HG03378 (cell line): ENCODE results near the gene CDKAL1.
A peak's percentile ranks its signal among the peaks of the same experiment; 100 is the strongest.

Experiments
- ATAC-seq: cut with Tn5 transposase; IDR thresholded peaks from one replicate; pipeline ENCODE4 v1.9.1; 2021; ENCODE audit warnings: mild to moderate bottlenecking, moderate library complexity; ENCODE audit not compliant: unreplicated experiment

The CDKAL1 gene

DNA sequence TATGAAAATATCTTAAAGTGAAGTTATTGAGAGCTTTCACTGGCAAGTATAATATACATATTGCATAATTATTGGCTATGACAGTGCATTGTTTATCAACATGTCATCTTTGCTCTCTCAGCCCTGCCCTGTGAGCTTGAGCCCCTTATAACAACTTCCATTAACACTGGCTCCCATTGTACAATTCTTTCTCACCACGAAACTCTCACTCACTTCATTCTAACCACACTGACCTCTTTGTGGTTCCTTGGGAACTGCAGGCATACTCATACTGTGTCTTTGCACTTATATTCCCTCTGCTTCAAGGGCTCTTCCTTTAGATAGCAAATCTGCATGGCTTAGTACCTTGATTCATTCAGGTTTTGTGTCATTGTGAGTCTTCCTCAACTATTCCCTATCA, 411.8 kb downstream of the CDKAL1 start:
- ATAC-seq = peak; percentile 96

DNA sequence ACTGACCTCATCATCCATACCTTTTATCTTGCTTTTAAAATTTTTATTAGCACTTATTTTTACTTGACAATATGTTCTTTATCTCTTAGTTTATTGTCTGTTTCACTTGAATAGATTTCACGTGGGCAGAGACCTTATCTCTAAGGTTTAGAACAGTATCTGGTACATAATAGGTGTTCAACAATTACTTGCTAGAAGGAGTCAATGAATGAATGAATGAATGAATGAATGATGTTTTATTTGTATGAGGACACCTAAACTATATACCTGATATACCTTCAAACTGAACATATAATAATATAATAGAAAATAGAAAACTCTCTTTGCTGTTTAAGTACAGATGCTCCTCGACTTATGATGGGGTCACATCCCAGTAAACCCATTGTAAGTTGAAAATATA, 412.6 kb downstream of the CDKAL1 start:
- ATAC-seq = no peak

DNA sequence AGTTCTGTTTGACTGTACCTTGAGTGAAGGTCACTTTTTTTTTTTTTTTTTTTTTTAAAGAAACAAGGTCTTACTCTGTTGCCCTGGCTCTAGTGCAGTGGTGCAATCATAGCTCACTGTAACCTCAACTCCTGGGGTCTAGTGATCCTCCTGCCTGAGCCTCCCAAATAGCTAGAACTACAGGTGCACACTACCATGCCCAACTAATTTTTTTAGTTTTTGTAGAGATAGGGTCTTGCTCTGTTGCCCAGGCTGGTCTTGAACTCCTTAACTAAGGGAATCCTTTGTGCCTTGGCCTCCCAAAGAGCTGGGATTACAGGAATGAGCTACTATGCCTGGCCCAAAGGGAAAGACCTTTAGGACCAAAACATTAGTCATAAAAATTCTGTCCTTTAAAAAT, 413.7 kb downstream of the CDKAL1 start:
- no peak for ATAC-seq

DNA sequence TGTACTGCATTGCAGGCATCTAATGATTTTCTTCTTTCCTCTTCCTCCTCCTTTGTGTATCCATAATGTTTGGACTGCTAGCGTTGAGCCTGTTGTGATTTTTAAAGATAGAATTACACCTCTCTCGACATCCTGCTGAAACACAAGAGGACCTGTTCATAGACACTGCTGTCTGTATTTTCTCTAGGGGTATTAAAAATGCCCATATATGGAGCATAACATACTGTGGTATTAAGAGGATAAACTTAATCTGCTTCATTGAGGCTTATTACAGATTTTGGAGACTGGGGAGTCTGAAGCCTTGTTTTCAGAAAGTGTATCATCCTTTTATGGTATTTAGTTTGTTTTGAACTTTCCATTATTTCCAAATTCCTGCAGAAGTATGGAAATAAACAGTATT, 414.3 kb downstream of the CDKAL1 start:
- ATAC-seq = no peak

DNA sequence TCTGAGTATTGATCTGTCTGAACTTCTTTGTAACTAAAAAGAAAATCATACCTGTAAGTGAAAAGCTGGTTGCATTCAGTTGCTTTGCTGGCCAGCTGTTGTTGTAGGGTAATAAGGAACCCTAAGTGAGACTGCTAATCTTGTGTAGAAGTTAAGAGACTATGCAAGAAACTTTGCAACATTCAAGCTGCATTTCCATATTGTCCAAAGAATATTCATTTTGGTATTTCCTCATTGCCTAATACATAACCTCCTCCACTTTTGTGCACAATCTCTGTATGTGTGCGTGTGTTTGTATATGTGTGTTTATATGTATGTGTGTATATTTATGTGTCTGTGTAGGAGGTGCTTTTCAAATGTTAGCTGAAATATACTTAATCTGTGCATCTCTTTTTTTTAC, 414.9 kb downstream of the CDKAL1 start:
- ATAC-seq = no peak

DNA sequence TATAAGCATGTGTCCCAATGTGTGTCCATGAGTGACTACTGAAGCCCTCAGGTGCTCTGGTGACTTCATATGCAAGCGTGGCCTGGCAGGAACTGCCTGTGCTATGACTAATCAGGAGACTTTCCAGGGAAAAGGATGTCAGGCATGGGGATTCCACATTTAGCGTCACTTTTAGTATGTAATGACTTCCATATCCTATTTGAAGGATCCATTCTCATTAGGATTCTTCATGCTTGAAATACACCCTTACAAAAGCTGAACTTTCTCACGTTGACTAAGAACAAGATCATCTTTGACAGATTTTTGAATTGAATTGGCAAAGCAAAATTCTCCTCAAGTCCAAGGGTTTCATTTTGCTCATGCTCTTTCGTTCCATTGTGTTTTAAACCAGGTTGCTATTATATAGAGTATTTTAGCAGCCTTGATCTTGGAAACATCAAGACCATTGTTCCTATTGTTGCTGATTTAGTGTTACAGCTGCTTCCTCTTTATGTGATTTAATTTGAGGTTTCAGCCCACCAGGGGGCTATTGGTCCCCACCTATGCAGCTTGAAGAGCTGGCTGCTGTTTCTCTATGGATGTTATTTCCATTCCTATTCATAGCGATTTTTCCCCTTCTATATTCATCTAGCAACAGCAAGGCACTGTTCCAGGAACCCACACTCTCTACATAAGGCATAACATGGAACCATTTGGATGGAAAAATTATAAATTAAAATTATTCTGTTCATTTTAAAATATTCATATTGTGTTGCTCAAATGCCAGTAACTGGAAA, 418.6 kb downstream of the CDKAL1 start:
- ATAC-seq = no peak

DNA sequence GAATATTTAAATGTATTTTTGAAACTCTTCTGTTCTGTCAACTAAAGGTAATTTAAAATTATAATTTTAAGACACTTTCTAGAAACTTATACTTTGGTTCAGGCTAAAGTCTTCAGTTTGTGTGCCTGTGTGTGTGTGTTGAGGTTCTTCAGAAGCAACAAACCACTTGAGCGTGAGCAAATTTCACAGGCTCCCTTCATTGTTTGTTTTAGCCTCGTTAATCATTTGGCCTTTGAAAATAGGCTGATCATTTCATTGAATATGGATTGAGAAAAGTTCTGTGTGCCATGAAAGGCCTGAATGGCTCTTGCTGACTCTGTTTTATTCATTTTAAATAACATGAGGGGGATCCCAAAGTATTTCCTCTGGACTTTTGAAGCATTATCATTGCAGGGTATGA, 420.1 kb downstream of the CDKAL1 start:
- no peak for ATAC-seq

DNA sequence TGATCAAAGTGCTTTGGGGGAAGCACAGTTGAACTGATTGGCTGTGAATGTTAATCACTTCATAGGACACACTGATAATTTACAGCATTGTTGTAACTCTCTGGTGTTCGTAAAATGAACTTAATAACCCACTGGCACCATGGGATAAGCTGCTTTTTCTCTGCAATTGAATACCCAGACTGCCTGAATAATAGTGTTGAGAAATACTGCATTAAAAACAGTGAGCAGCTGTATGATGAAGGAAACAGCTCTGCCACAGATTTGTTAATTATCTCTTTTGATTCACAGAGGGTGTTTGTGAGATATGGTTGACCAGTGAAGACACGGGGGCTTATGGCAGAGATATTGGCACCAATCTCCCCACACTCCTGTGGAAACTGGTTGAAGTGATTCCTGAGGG, 420.9 kb downstream of the CDKAL1 start:
- no peak for ATAC-seq

DNA sequence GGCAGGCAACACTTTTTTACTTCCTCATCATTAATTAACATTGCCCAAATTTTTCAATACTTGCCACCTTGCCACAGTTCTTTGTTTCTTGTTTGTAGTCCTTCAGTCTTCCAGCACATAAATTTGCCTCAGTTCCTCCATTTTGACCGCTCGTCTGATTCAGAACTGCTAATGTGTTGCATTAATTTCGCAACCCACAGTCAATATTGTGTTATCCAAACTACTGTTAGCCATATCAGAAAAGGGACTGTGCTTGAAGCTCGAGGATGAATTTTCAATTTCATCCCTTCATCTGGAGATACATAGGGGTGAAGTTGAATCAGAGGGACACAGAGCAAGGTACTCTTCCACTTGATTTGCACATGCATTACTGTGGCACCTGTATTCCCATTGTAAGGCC, 421.5 kb downstream of the CDKAL1 start:
- no peak for ATAC-seq

DNA sequence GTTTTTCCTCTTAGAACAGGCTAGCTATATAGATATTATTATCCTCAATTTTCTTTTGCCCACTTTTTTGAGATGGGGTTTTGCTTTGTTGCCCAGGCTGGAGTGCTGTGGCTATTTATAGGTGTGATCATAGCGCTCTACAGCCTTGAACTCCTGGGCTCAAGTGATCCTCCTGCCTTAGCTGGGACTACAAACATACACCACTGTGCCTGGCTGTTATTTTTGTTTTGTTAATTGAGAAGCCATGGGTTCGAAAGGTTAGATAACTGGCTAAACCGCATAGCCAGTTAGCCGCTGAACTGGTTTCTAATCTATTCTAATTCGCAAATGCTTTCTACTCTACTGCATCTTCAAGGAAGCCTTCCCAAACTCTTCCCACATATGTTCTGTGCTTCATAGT, 425.8 kb downstream of the CDKAL1 start:
- ATAC-seq = no peak

DNA sequence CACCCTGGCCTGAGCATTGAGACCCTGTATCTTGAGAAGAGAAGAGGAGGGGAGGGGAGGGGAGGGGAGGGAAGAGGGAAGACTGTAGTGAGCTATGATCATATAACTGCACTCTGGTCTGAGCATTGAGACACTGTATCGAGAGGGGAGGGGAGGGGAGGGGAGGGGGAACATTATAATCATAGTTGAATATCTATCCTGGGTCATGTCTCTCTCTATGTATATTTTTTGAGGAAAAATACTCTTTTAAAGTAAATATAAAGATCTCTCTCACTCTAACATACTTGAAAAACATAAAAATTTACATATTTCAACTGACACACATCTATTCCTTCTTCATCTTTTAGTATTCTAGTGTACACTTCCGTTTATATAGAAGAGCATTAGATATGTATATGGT, 431.0 kb downstream of the CDKAL1 start:
- ATAC-seq = no peak

DNA sequence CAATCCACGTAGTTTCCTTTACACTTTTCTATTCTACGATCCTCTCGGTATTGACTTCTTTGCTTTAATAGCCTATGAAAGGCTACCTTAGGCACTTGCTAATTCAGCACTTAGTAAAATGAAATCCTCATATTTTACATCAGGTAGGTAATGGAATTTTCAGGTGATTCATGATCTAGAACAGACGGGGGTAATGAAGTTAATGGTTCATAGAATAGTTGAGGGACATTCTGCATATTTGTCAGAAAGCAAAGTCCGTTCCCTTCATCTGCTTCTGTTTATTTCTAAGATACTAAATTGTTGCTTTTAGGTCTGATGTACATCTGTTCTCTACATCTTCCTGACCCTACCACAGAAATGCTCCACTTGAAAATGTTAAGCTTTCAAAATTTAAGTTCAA, 431.7 kb downstream of the CDKAL1 start:
- ATAC-seq = no peak

DNA sequence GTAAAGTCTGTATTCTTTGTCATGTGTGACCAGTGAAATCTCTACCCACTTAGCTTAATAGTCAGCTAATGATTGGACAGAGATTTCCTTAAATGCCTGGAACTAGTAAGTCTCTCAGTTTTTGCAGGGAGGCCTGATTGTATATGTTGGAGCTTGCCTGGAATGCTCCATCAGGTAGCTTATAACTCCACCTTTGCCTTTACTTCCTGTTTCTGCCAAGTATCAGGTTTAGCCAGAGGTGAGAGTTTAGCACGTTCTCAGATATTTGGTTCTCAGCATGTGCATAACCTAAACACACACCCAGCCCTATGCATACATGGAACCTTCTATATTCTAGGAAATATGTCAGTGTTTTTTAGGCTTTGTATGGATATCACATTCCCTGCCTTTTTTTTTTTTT, 435.3 kb downstream of the CDKAL1 start:
- no peak for ATAC-seq

DNA sequence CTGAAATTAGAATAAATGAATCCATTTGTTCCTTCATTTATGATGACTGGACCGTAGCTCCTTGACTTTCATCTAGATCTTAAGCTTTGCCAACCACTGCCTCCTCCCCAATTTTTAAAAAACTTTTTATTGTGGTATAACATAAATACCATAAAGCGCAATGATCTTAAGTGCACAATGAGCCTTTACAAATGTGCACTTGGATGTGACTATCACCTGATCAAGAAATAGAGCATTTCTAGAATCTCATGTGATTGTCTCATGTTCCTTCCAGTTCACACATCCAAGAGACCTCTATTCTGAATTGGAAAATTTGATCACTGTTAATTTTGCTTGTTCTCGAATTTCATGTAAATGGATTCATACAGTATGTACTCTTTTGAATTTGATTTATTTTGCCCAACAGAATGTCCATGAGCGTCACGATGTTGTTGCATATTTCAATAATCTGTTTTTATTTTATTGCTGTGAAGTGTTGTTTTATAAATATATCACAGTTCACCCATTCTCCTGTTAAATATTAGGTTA, 442.2 kb downstream of the CDKAL1 start:
- no peak for ATAC-seq

DNA sequence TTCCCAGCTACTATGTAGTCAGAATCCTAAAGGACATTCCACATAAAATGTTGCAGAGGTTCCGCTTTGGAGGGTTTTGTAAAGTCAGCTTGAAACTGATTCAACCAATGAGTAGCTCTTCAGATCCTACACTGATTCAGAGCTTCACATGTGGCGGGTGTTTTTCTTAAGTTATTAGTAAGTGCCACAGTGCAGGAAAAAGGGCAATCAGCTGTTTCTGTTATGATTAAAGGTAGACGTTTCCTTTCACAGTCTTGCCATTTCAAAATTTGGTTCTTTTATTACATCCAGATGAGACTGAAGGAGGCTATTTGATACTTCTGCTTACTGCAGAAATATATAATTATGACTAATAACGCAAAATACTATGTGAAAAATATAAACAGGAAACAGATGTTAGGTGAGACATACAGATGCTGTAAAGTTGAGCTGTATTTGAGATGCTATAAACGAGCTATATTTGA, 443.9 kb downstream of the CDKAL1 start:
- ATAC-seq = peak; percentile 89

DNA sequence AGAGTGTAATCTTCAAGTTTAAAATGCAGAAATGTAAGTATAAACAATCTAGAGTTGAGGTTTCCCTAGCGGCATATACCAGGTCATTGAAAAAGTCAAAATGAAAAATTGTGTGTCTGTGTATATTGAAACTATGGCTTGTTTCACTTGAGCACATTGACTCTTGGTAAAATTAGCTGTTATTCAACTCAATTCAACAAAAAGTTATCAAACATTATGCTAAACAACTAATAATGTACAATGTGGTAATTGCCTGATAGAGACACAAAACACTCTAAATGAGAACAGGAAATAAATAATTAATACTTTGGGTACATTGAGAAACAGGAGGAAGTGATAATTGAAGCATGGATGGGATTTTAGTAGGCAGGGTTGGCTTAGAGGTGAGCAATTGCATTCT, 444.8 kb downstream of the CDKAL1 start:
- ATAC-seq = no peak

DNA sequence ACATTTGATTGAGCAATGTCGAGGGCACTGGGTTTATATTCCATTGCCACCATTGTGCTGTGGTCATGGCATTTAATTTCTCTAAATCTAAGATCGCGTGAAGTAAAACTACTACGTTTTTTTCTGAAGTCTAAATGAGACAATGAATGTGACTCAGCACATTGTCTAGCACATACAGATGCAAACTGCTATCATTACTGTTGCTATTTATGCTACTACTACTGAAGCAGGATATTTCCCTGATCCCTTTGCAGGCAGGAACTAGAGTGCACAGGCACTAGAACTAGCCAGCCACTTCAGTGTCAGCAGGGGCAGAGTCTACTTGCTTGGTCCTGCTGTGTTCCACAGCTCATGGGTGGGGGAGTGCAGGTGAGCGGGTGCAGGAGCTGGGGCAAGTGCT, 449.7 kb downstream of the CDKAL1 start:
- no peak for ATAC-seq

DNA sequence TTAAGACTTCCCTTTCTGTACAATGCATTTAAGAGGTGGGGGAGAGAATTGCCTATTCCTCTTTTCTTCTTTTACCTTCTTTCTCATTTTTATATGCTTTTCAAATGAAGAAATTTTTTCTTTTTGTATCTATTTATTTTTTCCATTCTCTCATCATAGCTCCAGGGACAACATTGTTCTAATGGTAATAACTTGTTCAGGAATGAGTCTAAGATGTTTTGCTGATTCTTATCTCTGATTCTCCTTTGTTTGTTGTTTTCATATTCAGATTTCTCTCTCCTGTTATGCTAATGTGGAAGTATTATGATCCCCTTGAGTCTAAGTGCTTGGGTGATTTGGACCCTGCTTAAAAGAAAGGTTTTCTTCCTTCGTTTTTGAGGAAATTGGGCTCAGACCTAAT, 451.6 kb downstream of the CDKAL1 start:
- no peak for ATAC-seq

DNA sequence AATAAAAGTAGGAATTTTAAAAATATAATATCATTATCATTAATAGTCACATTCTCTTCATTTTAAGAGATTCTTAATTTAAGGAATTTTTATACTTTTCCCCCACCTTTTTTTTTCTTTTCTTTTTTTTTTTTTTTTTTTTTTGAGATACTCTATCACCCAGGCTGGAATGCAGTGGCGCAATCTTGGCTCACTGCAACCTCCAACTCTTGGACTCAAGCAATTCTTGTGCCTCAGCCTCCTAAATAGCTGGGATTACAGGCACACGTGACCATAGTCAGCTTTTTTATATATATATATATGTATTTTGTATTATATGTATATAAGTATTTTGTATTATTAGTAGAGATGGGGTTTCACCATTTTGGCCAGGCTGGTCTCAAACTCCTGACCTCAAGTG, 457.7 kb downstream of the CDKAL1 start:
- ATAC-seq = no peak

DNA sequence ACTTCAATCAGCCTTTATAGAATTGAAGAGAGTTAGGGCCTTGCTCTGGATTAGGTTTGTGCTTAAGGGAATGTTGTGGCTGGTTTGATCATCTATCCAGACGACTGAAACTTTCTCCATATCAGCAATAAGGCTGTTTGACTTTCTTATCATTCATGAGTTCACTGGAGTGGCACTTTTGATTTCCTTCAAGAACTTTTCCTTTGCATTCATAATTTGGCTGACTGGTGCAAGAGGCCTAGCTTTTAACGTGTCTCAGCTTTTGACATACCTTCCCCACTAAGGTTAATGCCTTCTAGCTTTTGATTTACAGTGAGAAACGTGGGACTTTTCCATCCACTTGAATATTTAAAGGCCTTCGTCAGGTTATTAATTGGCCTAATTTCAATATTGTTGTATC, 461.8 kb downstream of the CDKAL1 start:
- no peak for ATAC-seq

DNA sequence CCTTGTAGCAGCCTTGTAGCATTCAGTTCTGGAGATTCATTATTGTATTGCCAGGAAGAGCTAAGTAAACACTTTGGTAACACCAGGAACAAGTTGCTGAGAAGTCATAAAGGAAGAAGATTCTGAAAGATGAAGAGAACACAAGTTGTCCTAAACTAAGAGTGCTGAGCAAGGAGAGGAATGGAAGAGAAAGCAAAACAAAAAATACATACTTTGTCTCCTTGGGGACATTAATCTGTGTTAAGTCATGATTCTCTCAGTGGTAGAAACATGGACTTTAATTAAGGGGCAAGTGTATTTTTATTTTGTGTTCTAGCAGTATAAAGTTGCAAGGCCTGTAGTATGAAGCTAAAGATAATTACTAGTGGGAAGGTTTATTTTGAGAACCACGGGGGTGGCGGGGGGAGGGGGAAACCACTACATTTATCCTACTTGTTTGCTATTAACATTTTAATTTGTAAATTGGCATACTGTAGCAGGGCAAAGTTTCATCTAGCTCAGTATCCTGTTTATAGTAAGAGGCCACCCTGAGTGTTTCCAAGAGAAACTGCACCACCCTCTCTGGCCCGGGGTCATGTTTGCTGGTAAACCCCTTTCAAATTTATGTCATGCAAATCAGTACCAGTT, 463.0 kb downstream of the CDKAL1 start:
- no peak for ATAC-seq

DNA sequence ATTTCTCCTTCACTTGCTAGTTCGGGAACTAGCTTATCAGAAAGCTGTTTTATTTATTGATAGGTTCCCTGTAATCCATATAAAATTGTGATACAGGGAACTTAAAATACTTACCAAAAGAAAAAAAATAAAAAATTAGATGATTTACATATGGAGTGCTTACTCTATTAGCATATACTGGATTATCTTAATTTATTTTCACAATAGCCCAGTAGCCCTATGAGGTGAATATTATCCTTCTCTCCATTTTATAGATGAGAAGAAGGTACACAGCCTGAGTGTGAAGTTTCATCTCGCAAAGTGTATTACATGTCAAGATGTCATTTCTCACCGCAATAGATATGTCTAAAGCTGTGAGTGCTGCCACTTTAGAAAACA, 463.5 kb downstream of the CDKAL1 start:
- ATAC-seq = no peak
